Panc1 (cell line): ENCODE data around the gene PAPSS1. TPM values are rescaled to one million over a fixed set of nuclear protein-coding genes. Genes with fewer than 3 reads are reported as not detected.

ENCODE experiments used
- ATAC-seq: fragments of 200-7000 bp; cut with Tn5 transposase; 2 replicates; pipeline ENCODE4 v1.9.1; 2020; ENCODE audit warnings: mild to moderate bottlenecking, moderate library complexity
- BruUV-seq: library from RNA; stranded (reverse); fragments of 400-500 nt; replicated peaks from 2 replicates; lab custom pipeline; 2021; lab: Mats Ljungman, UMichigan
- CTCF ChIA-PET: fragments of 300-600 bp; sonication (Branson Sonifier 250); formaldehyde crosslinking; loops from one replicate; lab custom pipeline; 2022; ENCODE audit warnings: antibody characterized with exemption; lab: Charles Lee
- POLR2A ChIA-PET: fragments of 300-600 bp; sonication (Branson Sonifier 250); formaldehyde crosslinking; loops from one replicate; lab custom pipeline; 2022; ENCODE audit warnings: antibody characterized with exemption; lab: Charles Lee
- DNase-seq: peaks from one replicate; pipeline ENCODE4 v3.0.0-alpha.2; 2010; ENCODE audit warnings: low read depth, low spot score
- H3K27ac ChIP-seq: 2 replicates; pipeline ENCODE4 v1.5.1; 2011; ENCODE audit warnings: mild to moderate bottlenecking, low read length, inconsistent platforms
- H3K27me3 ChIP-seq: fragments of 200-500 bp; sonication (Bioruptor generic); 2 replicates; pipeline ENCODE4 v1.6.0; 2014; ENCODE audit warnings: low read length, inconsistent platforms; ENCODE audit not compliant: control insufficient read depth, insufficient read depth
- H3K36me3 ChIP-seq: fragments of 200-500 bp; sonication (Bioruptor generic); 2 replicates; pipeline ENCODE4 v1.5.1; 2014; ENCODE audit warnings: inconsistent platforms, mild to moderate bottlenecking, low read length, moderate library complexity; ENCODE audit not compliant: control insufficient read depth, insufficient read depth
- H3K4me1 ChIP-seq: 2 replicates; pipeline ENCODE4 v1.5.1; 2011; ENCODE audit warnings: inconsistent platforms, mild to moderate bottlenecking, low read length, moderate library complexity; ENCODE audit not compliant: control insufficient read depth, insufficient read depth
- H3K4me3 ChIP-seq, 2 experiments: 2 replicates each; pipeline ENCODE4 v1.5.1; 2011 to 2012; ENCODE audit warnings: low read depth in 2 of 2, low read length in 2 of 2, mild to moderate bottlenecking in 2 of 2, inconsistent platforms in 1 of 2, moderate library complexity in 1 of 2
- H3K9me3 ChIP-seq: fragments of 200-500 bp; sonication (Bioruptor generic); 2 replicates; pipeline ENCODE4 v1.5.1; 2014; ENCODE audit warnings: low read depth, mild to moderate bottlenecking, inconsistent platforms, low read length, moderate library complexity; ENCODE audit not compliant: control insufficient read depth, insufficient read depth
- POLR2AphosphoS5 ChIP-seq: IDR thresholded peaks from 2 replicates; pipeline ENCODE4 v1.6.1; 2012; ENCODE audit warnings: mild to moderate bottlenecking, low read depth, low read length, moderate library complexity
- TCF7L2 ChIP-seq: IDR thresholded peaks from 2 replicates; pipeline ENCODE4 v1.6.1; 2011; ENCODE audit warnings: mild to moderate bottlenecking, low read depth, low read length, inconsistent platforms
- in situ Hi-C: cut with HindIII; loops from 2 replicates; pipeline ENCODE4 v1.10.0; 2016; ENCODE audit warnings: low sequenced_read_pairs, low pct_unique_long_range_greater_than_20kb
- intact Hi-C: fragments of 100-400 bp; cut with micrococcal nuclease; formaldehyde crosslinking; loops from one replicate; pipeline ENCODE4 v1.10.0; 2022; ENCODE audit not compliant: unreplicated experiment
- total RNA-seq: library from RNA; stranded (reverse); gene quantifications from one replicate; pipeline ENCODE4 v1.2.1, GENCODE V29; 2021; ENCODE audit not compliant: unreplicated experiment
- TF ChIP-seq, protein P1 (sequence below): fragments of 450-650 bp; IDR thresholded peaks from 2 replicates; pipeline ENCODE4 v1.5.1; 2017; ENCODE audit warnings: mild to moderate bottlenecking
- TF ChIP-seq, protein P2 (sequence below), 2 experiments: IDR thresholded peaks; 2 replicates each; pipeline ENCODE4 v1.6.1; 2011 to 2012; ENCODE audit warnings: low read depth in 2 of 2, control low read depth in 1 of 2, low read length in 1 of 2, mild to moderate bottlenecking in 1 of 2, moderate library complexity in 1 of 2; ENCODE audit not compliant: insufficient read depth in 1 of 2

PAPSS1 gene
- total RNA-seq, 1 experiment from 2014 or later: 28.1 TPM

DNA sequence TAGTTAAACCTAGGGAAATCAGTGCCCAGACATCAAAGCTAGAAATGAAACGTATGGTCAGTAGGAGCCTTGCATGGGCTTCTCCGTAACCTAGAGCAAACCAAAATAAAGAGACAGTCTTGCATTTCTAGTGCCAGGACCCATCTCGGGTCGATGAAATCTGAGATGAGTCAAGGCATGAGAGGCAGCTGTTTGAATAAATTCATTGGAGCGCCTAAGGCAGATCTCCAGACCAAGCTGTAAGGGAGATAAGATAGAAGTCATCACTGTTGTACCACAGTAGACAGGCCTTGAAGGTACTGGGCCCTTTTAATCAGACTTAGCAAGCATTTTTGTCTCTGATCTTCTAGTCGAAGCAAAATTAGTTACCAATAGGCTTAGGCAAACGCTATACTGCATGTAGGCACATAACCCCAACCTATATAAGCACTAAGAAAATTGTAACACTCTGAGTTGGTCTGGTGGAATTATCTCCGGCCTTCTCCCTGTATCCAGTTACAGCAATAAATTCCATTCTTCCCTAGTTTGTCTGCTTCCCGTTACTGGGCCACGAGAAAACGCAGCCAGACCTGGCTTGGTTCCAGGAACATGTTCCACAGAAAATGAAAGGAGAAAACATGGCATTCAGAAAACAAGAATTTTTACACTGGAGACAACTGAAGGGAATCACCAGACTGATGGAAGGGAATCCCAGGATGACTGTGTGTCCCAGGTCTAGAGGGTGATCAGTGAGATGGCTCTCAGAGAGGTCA lies 21.1 kb upstream of the PAPSS1 start:
- TF ChIP-seq, protein P1, sequence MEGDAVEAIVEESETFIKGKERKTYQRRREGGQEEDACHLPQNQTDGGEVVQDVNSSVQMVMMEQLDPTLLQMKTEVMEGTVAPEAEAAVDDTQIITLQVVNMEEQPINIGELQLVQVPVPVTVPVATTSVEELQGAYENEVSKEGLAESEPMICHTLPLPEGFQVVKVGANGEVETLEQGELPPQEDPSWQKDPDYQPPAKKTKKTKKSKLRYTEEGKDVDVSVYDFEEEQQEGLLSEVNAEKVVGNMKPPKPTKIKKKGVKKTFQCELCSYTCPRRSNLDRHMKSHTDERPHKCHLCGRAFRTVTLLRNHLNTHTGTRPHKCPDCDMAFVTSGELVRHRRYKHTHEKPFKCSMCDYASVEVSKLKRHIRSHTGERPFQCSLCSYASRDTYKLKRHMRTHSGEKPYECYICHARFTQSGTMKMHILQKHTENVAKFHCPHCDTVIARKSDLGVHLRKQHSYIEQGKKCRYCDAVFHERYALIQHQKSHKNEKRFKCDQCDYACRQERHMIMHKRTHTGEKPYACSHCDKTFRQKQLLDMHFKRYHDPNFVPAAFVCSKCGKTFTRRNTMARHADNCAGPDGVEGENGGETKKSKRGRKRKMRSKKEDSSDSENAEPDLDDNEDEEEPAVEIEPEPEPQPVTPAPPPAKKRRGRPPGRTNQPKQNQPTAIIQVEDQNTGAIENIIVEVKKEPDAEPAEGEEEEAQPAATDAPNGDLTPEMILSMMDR: no peak
- TF ChIP-seq POLR2AphosphoS5: no peak
- DNase-seq (no peak), ATAC-seq (no peak)
- intact Hi-C loops: no loop called here
- Histone ChIP-seq H3K36me3 (no peaks in the 10 kb centered on the region), H3K4me1 (no peaks in the 10 kb centered on the region), H3K4me3 (no peak overlapping the region), H3K9me3 (no peaks in the 10 kb centered on the region), H3K27me3 (no peaks in the 10 kb centered on the region), H3K27ac (no peak overlapping the region)
- no TSS peak for BruUV-seq
- in situ Hi-C loops: no loop called here
- ChIA-PET CTCF (no interaction called here), POLR2A (no interaction called here)

GRCh38 chr4:107740381-107740780 lies 20.3 kb upstream of the PAPSS1 start:
- H3K27ac ChIP-seq: no peak overlapping the region
- no peaks in the 10 kb centered on the region for H3K27me3 ChIP-seq
- intact Hi-C loops (no loop called here), in situ Hi-C loops (no loop called here)
- no TSS peak for BruUV-seq
- ChIA-PET CTCF (no interaction called here), POLR2A (no interaction called here)
- H3K4me1 ChIP-seq: no peaks in the 10 kb centered on the region
- no peak overlapping the region for H3K4me3 ChIP-seq
- TF ChIP-seq POLR2AphosphoS5 (no peak), TCF7L2 (no peak)
- TF ChIP-seq, protein P2, sequence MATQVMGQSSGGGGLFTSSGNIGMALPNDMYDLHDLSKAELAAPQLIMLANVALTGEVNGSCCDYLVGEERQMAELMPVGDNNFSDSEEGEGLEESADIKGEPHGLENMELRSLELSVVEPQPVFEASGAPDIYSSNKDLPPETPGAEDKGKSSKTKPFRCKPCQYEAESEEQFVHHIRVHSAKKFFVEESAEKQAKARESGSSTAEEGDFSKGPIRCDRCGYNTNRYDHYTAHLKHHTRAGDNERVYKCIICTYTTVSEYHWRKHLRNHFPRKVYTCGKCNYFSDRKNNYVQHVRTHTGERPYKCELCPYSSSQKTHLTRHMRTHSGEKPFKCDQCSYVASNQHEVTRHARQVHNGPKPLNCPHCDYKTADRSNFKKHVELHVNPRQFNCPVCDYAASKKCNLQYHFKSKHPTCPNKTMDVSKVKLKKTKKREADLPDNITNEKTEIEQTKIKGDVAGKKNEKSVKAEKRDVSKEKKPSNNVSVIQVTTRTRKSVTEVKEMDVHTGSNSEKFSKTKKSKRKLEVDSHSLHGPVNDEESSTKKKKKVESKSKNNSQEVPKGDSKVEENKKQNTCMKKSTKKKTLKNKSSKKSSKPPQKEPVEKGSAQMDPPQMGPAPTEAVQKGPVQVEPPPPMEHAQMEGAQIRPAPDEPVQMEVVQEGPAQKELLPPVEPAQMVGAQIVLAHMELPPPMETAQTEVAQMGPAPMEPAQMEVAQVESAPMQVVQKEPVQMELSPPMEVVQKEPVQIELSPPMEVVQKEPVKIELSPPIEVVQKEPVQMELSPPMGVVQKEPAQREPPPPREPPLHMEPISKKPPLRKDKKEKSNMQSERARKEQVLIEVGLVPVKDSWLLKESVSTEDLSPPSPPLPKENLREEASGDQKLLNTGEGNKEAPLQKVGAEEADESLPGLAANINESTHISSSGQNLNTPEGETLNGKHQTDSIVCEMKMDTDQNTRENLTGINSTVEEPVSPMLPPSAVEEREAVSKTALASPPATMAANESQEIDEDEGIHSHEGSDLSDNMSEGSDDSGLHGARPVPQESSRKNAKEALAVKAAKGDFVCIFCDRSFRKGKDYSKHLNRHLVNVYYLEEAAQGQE (IDR thresholded peaks at IDR 0.05; ENCODE audit: insufficient read depth in 1 of 2, low read depth in 2 of 2, low read length in 1 of 2): no peak
- TF ChIP-seq, protein P1: peak; percentile 52
- H3K36me3 ChIP-seq: no peaks in the 10 kb centered on the region
- DNase-seq (no peak), ATAC-seq (no peak)
- no peaks in the 10 kb centered on the region for H3K9me3 ChIP-seq
